Esophagus squamous epithelium (tissue), 4 donors: ENCODE measurements around the gene ZSCAN25.

ENCODE experiments used
- POLR2A ChIP-seq, 4 donors: fragments of 450-650 bp; IDR thresholded peaks; one replicate each; pipeline ENCODE4 v1.6.1; 2017; ENCODE audit warnings: antibody characterized with exemption in 4 of 4, mild to moderate bottlenecking in 4 of 4, moderate library complexity in 3 of 4
- TF ChIP-seq, protein P1 (sequence below), 6 experiments: fragments of 450-650 bp in 4 of 6; fragments of 200-600 bp in 2 of 6; sonication (generic) in 2 of 6; IDR thresholded peaks; one replicate each; pipeline ENCODE4 v1.5.1; 2016 to 2019; ENCODE audit warnings: antibody characterized with exemption in 6 of 6, mild to moderate bottlenecking in 4 of 6, moderate library complexity in 4 of 6

GRCh38 chr7:99625961-99626360, 9.2 kb downstream of the ZSCAN25 start:
- TF ChIP-seq, protein P1, sequence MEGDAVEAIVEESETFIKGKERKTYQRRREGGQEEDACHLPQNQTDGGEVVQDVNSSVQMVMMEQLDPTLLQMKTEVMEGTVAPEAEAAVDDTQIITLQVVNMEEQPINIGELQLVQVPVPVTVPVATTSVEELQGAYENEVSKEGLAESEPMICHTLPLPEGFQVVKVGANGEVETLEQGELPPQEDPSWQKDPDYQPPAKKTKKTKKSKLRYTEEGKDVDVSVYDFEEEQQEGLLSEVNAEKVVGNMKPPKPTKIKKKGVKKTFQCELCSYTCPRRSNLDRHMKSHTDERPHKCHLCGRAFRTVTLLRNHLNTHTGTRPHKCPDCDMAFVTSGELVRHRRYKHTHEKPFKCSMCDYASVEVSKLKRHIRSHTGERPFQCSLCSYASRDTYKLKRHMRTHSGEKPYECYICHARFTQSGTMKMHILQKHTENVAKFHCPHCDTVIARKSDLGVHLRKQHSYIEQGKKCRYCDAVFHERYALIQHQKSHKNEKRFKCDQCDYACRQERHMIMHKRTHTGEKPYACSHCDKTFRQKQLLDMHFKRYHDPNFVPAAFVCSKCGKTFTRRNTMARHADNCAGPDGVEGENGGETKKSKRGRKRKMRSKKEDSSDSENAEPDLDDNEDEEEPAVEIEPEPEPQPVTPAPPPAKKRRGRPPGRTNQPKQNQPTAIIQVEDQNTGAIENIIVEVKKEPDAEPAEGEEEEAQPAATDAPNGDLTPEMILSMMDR (IDR thresholded peaks at IDR 0.05), result no peak
- no peak for TF ChIP-seq POLR2A (IDR thresholded peaks at IDR 0.05)
